GM21723 (cell line): Measurements from ENCODE around the gene FAHD1.
"Not testable (repeated sequence)": the region's sequence is repeated elsewhere in the genome, so short reads cannot be mapped to it uniquely, and the experiment has no call there.

Source experiments
- ATAC-seq: cut with Tn5 transposase; IDR thresholded peaks from one replicate; pipeline ENCODE4 v1.9.1; 2021; ENCODE audit warnings: mild to moderate bottlenecking, moderate library complexity; ENCODE audit not compliant: unreplicated experiment

Gene FAHD1

GRCh38 chr16:1788708-1789100, 38.3 kb upstream of the FAHD1 start:
- no peak for ATAC-seq

- ATAC-seq = no peak
These were observed 37.4 kb upstream of the FAHD1 start for GRCh38 chr16:1789643-1790045.

GRCh38 chr16:1790261-1790610, 36.8 kb upstream of the FAHD1 start:
- ATAC-seq = no peak

- no peak for ATAC-seq
These were observed 36.3 kb upstream of the FAHD1 start for GRCh38 chr16:1790611-1791255.

- no peak for ATAC-seq
These were observed 35.6 kb upstream of the FAHD1 start for GRCh38 chr16:1791256-1791942.

- no peak for ATAC-seq
These were observed 34.8 kb upstream of the FAHD1 start for GRCh38 chr16:1791943-1792812.

GRCh38 chr16:1792836-1793577, 34.0 kb upstream of the FAHD1 start:
- ATAC-seq = no peak

- ATAC-seq = no peak
These were observed 33.3 kb upstream of the FAHD1 start, which contains the start of gene IGFALS for GRCh38 chr16:1793578-1794220. Gene IGFALS, minus strand, starts transcription at chr16:1793705. Its CDS starts 53 bp downstream, at chr16:1793652.

- no peak for ATAC-seq
These were observed 32.7 kb upstream of the FAHD1 start for GRCh38 chr16:1794221-1794871.

- ATAC-seq = no peak
These were observed 31.9 kb upstream of the FAHD1 start for GRCh38 chr16:1794908-1795666.

GRCh38 chr16:1799263-1799662, 27.7 kb upstream of the FAHD1 start:
- ATAC-seq = not testable (repeated sequence)

GRCh38 chr16:1800701-1801100, 26.3 kb upstream of the FAHD1 start:
- no peak for ATAC-seq

GRCh38 chr16:1807626-1808025, 19.4 kb upstream of the FAHD1 start:
- no peak for ATAC-seq

GRCh38 chr16:1808691-1809090, 18.3 kb upstream of the FAHD1 start:
- no peak for ATAC-seq

- no peak for ATAC-seq
These were observed 17.7 kb upstream of the FAHD1 start for GRCh38 chr16:1809281-1809801.

- ATAC-seq = no peak
These were observed 16.9 kb upstream of the FAHD1 start for GRCh38 chr16:1810106-1810505.

- no peak for ATAC-seq
These were observed 16.5 kb upstream of the FAHD1 start for GRCh38 chr16:1810536-1810935.

- no peak for ATAC-seq
These were observed 14.3 kb upstream of the FAHD1 start for GRCh38 chr16:1812732-1813163.

GRCh38 chr16:1815461-1815860, 11.5 kb upstream of the FAHD1 start:
- no peak for ATAC-seq
